HG02938 (cell line): ENCODE results near the gene PTGER1.

Source experiments
- ATAC-seq: cut with Tn5 transposase; IDR thresholded peaks from one replicate; pipeline ENCODE4 v1.9.1; 2021; ENCODE audit warnings: mild to moderate bottlenecking, moderate library complexity; ENCODE audit not compliant: unreplicated experiment

PTGER1 gene

GRCh38 chr19:14503285-14503684 lies 28.1 kb upstream of the PTGER1 start:
- no peak for ATAC-seq

- ATAC-seq: no peak
These were observed 27.4 kb upstream of the PTGER1 start for GRCh38 chr19:14502334-14503092.

- ATAC-seq: no peak
These were observed 22.2 kb upstream of the PTGER1 start for GRCh38 chr19:14497228-14497921.

- no peak for ATAC-seq
These were observed 21.7 kb upstream of the PTGER1 start for GRCh38 chr19:14496834-14497227.

- ATAC-seq: no peak
These were observed 21.1 kb upstream of the PTGER1 start, which contains the start of gene GIPC1 for GRCh38 chr19:14496029-14496833. Gene GIPC1, minus strand, starts transcription at chr19:14496127. Its CDS starts 13,151 bp downstream, at chr19:14482976.

- no peak for ATAC-seq
These were observed 20.5 kb upstream of the PTGER1 start for GRCh38 chr19:14495672-14496028.

GRCh38 chr19:14494910-14495671 lies 19.9 kb upstream of the PTGER1 start:
- no peak for ATAC-seq

- ATAC-seq: no peak
These were observed 19.3 kb upstream of the PTGER1 start for GRCh38 chr19:14494411-14494810.

- no peak for ATAC-seq
These were observed 17.7 kb upstream of the PTGER1 start for GRCh38 chr19:14492756-14493337.

- no peak for ATAC-seq
These were observed 12.4 kb upstream of the PTGER1 start for GRCh38 chr19:14487370-14488125.

- ATAC-seq: no peak
These were observed 7.2 kb upstream of the PTGER1 start for GRCh38 chr19:14482172-14482941.

DNA sequence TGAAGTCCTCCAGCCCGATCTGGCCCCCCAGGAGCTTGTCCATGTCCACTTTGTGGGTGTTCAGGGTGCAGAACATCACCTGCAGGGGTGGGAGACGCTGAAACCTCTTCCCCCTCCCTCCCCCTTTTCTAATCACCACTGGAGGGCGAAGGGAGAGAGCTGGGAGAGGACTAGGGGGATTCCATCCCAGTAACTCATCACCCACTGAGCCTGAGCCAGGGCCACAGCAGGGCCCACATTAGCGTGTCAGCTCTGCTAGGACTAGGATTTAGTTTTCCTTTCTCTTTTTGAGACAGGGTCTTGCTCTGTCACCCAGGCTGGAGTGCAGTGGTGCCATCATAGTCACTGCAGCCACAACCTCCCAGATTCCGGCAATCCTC lies 5.5 kb upstream of the PTGER1 start:
- no peak for ATAC-seq

- no peak for ATAC-seq
These were observed 5.0 kb upstream of the PTGER1 start for GRCh38 chr19:14479975-14480699.

GRCh38 chr19:14479309-14479974 lies 4.3 kb upstream of the PTGER1 start:
- no peak for ATAC-seq

- ATAC-seq: no peak
These were observed 3.0 kb upstream of the PTGER1 start for GRCh38 chr19:14478113-14478545.

DNA sequence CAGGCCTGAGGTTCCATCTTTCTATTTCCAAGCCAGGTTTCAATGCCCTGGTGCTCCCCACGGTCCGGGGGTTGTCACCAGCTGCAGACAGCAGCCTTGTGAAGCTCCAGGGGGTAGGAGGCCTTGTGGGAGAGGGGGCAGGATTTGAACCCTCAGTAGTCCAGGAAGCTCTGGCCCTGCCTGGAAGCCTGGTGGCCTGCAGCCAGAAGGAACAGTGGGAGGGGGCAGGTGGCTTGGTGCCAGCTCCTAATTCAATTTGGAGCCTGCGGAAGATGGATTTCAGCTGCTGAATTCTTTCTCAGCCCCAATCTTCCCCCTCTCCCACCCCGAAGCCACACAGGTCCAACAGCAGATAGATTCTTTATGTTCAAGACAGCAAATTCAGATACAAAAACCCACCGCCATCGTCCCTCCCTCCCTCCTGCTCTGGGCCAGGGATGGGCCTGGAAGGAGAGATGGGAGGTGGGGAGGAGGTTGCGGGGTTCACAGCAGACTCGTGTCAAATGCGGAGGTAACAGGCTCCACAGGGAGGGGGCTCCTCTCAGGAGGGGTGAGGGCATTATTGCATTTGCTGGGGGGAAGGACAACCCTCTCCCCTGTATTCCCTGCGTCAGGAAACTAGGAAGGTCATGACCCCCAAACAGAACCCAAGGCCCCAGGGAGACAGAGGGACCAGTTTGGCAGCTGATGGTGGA lies 2.4 kb upstream of the PTGER1 start:
- ATAC-seq: no peak

GRCh38 chr19:14476673-14477401 lies 1.7 kb upstream of the PTGER1 start:
- ATAC-seq: no peak
